GM20000 (cell line): Measurements from ENCODE around the gene EME2.

Experiments used
- DNase-seq: peaks from one replicate; pipeline ENCODE4 v3.0.0; 2012; ENCODE audit warnings: low spot score
- TF ChIP-seq, protein P1 (sequence below): IDR thresholded peaks from 2 replicates; pipeline ENCODE4 v1.5.1; 2012; ENCODE audit warnings: mild to moderate bottlenecking, control low read depth; ENCODE audit errors: extremely low read depth, missing control alignments

EME2 gene

GRCh38 chr16:1757714-1758461 lies 14.7 kb upstream of the EME2 start:
- no peak for DNase-seq

GRCh38 chr16:1758923-1759322 lies 13.7 kb upstream of the EME2 start:
- TF ChIP-seq, protein P1, sequence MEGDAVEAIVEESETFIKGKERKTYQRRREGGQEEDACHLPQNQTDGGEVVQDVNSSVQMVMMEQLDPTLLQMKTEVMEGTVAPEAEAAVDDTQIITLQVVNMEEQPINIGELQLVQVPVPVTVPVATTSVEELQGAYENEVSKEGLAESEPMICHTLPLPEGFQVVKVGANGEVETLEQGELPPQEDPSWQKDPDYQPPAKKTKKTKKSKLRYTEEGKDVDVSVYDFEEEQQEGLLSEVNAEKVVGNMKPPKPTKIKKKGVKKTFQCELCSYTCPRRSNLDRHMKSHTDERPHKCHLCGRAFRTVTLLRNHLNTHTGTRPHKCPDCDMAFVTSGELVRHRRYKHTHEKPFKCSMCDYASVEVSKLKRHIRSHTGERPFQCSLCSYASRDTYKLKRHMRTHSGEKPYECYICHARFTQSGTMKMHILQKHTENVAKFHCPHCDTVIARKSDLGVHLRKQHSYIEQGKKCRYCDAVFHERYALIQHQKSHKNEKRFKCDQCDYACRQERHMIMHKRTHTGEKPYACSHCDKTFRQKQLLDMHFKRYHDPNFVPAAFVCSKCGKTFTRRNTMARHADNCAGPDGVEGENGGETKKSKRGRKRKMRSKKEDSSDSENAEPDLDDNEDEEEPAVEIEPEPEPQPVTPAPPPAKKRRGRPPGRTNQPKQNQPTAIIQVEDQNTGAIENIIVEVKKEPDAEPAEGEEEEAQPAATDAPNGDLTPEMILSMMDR, result no peak
- no peak for DNase-seq

More at GRCh38 chr16:1757714-1758461, 14.7 kb upstream of the EME2 start:
- TF ChIP-seq, protein P1, result no peak

DNA sequence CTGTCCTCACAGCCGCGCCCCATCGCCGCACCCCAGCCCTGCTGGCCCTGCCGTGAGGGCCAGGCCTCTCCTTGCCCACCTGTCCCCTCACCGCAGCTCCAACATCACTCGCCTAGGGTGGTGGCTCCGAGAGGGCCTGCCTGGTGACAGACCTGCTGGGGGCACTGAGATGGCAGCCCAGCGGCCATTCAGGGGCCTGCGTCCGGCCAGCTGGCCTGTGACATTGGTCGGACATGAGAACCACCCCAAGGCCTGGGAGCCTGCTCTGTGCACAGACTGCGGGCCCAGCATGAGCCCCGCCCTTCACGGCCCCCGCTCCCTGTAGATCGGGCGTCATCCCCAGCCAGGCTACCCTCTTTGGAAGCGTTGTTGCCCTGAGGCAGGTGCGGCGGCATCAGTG lies 13.1 kb upstream of the EME2 start:
- TF ChIP-seq, protein P1, result no peak
- no peak for DNase-seq

GRCh38 chr16:1760911-1761310 lies 11.7 kb upstream of the EME2 start:
- TF ChIP-seq, protein P1, result no peak
- no peak for DNase-seq

DNA sequence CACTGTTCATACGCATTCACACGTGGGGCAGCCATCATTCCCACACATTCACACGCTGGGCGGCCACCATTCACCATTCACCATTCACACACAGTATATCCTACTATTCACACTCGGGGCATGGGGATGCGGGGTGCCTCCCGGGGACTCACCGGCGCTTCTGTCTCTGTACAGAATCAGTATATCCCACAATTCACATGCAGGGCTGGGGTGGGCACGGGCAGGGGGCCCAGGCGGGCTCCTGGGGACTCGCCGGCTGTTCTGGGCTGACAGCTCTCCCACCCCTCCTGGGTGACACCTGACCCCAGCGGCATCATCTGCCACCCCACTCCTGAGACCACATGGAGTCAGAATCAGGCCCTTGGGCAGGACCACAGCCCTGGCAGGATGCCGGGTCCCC lies 10.9 kb upstream of the EME2 start:
- no peak for DNase-seq
- TF ChIP-seq, protein P1, result no peak

DNA sequence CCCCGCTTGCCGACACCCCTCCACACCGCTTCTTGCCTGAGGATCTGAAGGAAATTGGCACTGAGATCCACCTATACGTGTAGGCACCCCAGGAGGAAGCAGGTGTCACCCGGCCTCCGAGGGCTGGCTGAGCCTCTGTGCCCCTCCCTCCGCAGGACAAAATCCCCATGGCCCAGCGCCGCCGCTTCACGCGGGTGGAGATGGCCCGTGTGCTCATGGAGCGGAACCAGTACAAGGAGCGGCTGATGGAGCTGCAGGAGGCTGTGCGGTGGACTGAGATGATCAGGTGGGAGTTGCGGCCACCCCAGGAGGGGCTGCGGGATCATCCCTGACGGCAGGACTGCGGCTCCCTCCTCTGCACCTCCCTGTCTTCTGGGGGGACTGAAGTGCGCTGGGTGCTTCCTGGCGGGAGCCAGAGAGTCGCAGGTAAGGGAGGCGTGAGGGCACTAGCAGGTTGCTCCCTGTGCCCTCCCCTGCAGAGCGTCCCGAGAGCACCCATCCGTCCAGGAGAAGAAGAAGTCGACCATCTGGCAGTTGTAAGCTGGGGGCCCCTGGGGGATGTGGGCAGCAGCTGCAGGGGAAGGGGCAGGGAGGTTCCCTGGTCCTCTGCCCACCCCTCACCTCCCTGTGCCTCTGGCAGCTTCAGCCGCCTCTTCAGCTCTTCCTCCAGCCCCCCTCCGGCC lies 10.3 kb upstream of the EME2 start:
- TF ChIP-seq, protein P1, result no peak
- DNase-seq, result no peak

DNA sequence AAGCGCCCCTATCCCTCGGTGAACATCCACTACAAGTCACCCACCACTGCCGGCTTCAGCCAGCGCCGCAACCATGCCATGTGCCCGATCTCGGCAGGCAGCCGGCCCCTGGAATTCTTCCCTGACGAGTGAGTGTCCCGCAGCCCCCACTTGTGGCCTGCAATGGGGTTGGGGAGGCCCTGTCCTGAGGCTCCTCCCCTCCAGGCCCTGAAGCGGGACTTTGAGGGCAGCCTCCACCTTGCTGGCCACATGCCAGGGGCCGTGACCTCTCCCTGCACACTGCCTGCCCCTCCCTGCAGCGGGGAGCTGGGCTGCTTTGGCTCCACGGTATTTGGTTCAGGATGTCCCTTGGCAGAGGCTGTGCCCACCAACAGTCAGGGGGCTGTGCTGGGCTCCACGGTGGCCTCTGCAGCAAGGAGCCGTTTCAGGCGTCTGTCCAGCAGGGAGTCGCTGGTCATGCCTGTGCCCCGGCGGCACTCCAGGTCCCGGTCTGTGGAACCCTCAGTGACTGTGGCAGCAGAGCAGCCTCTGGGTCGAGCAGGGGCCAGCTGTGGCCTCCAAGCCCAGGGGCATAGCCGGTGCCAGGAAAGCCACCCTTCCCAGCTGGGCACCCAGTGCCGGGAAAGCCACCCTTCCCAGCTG lies 9.6 kb upstream of the EME2 start:
- DNase-seq, result no peak
- TF ChIP-seq, protein P1, result no peak
